Measurements from ENCODE around the gene TTC7B.

DNA sequence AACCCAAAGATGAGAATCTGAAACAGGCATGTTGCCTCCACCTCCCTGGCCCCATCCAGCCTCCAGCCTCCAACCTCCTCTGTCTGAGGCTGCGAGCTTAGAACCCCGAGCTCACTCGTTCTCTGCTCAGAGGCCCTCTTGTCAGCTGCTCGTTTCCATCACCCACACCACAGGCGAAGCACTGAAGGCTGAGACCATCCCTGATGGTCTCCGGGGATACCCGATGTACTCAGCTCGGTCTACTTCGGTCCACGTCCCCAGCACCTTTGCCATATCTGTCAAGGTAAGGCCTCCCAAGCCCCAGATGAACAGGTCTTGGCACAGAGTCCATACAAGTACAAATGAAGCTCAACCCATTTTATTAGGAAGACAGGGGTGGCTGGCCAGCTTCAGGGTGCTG, 72.4 kb downstream of the TTC7B start:
- TF ChIP-seq RAD21 (IDR thresholded peaks at IDR 0.05; ENCODE audit: low read depth): no peak
- TF ChIP-seq TAF1 (IDR thresholded peaks at IDR 0.05; ENCODE audit: low read depth): no peak
